ENCODE measurements around the gene TNS1. TPM values are rescaled to one million over a fixed set of nuclear protein-coding genes. Genes with fewer than 3 reads are reported as not detected.

Gene TNS1
- total RNA-seq, 1 donor = 116 TPM

- H3K4me3 ChIP-seq (ENCODE audit: low read depth, low read length) = no peak overlapping the region
- TF ChIP-seq CTCF (IDR thresholded peaks at IDR 0.05; ENCODE audit: insufficient read depth, low read length) = no peak
- DNase-seq (ENCODE audit: low read depth) = no peak
These were observed 155.0 kb downstream of the TNS1 start for GRCh38 chr2:217847552-217848350.

DNA sequence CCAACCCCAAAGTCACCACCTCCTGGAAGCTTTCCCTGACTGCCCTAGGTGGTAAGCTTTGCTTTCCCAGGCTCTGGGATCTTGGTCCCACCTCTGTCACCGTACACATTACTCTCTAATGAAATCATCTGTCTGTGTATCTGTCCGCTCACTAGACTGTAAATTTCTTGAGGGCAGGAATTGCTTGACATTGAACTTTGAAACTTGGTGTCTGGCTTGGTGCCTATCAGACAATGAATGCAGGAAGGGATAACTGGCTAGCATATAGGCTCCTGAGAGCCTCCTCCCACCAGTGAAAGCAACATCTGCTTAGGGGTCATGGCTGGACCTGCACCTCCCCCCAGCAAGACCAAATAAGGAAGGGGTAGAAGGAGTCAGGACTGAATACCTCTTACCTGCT, 155.7 kb downstream of the TNS1 start:
- no peak for TF ChIP-seq CTCF (IDR thresholded peaks at IDR 0.05; ENCODE audit: insufficient read depth, low read length)
- H3K4me3 ChIP-seq (ENCODE audit: low read depth, low read length) = no peak overlapping the region
- DNase-seq (ENCODE audit: low read depth) = no peak

DNA sequence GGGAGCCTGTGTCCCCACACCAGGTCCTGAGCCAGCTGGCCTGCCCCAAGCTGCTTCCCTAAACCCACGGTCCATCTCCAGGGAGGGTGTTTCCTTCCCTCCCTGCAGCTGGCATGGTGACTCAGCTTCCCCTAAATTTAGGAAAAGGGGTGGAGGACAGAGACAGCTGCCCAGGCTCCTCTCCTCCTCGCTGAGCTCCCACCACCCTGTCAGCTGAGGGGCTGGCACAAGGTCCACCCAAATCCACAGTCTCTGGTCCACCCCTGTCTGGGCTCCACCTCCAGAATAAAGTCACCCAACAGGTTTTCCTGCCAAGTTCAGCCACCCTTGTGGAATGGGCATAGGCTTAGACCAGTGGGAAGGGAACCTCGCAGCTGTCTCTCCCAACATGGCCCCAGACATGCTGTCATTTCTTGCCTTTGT, 156.5 kb downstream of the TNS1 start:
- DNase-seq (ENCODE audit: low read depth) = no peak
- H3K4me3 ChIP-seq (ENCODE audit: low read depth, low read length) = no peak overlapping the region
- TF ChIP-seq CTCF (IDR thresholded peaks at IDR 0.05; ENCODE audit: insufficient read depth, low read length) = no peak

DNA sequence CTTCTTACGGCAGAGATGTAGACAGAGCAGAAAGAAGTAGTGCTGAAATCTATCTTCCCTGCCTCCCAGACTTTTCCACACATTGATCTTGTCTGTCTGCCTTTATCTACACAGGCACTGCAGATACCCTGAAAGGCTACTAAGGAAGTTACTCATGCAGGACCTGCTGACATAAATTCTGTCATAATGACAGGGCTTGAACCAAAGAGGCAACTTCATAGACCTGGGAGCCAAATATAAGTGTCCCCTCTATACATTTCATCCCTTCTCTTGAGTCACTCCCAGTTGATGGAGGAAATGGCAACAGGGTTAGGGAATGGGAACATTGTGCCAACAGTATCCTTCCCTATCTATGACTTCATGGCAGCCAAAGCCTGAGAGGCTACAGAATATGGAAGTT, 157.5 kb downstream of the TNS1 start:
- DNase-seq (ENCODE audit: low read depth) = no peak
- no peak for TF ChIP-seq CTCF (IDR thresholded peaks at IDR 0.05; ENCODE audit: insufficient read depth, low read length)
- H3K4me3 ChIP-seq (ENCODE audit: low read depth, low read length) = no peak overlapping the region

GRCh38 chr2:217844696-217845095, 158.1 kb downstream of the TNS1 start:
- no peak for TF ChIP-seq CTCF (IDR thresholded peaks at IDR 0.05; ENCODE audit: insufficient read depth, low read length)
- DNase-seq (ENCODE audit: low read depth) = no peak
- no peak overlapping the region for H3K4me3 ChIP-seq (ENCODE audit: low read depth, low read length)

- no peak overlapping the region for H3K4me3 ChIP-seq (ENCODE audit: low read depth, low read length)
- no peak for DNase-seq (ENCODE audit: low read depth)
- TF ChIP-seq CTCF (IDR thresholded peaks at IDR 0.05; ENCODE audit: insufficient read depth, low read length) = no peak
These were observed 159.5 kb downstream of the TNS1 start for GRCh38 chr2:217843324-217843723.

DNA sequence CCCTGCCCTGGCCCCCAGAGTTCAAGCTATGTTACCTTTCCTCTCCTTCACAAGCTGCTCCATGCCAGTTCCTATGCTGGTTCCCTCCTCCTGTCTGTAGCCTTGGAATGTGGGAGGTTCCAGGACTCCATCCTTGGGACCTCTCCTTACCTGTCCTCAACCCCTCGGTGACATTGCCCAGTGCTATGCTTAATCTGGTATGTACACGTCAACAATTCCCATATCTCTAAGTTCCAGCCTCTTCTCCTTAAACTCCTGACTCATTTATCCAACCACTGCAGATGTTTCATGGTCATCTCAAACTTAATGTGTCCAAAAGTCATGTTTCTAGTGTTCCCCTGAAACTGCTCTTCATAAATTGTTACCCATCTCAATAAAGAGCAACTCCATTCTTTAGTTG, 160.8 kb downstream of the TNS1 start:
- no peak overlapping the region for H3K4me3 ChIP-seq (ENCODE audit: low read depth, low read length)
- TF ChIP-seq CTCF (IDR thresholded peaks at IDR 0.05; ENCODE audit: insufficient read depth, low read length) = no peak
- DNase-seq (ENCODE audit: low read depth) = no peak

All from fibroblast of the aortic adventitia (primary cell).